HEK293 (cell line): ENCODE results near the gene ZNF662.

Experiments used
- CTCF ChIA-PET: fragments of 350-600 bp; formaldehyde crosslinking; extraction: SDS; loops from one replicate; lab custom pipeline; 2021; ENCODE audit warnings: antibody characterized with exemption; lab: Yijun Ruan, JAX
- POLR2A ChIA-PET: fragments of 300-600 bp; formaldehyde crosslinking; extraction: SDS; loops from one replicate; lab custom pipeline; 2020; ENCODE audit warnings: antibody characterized with exemption, inconsistent platforms; lab: Yijun Ruan, JAX
- H3K27ac ChIP-seq: fragments of 200-500 bp; sonication (Bioruptor generic); 2 replicates; pipeline ENCODE4 v1.5.1; 2014; ENCODE audit warnings: low read depth, low read length, control low read depth, inconsistent platforms; ENCODE audit errors: extremely low read depth
- H3K36me3 ChIP-seq, 2 experiments: fragments of 200-500 bp in 1 of 2; sonication (Bioruptor generic) in 1 of 2; 1 replicate in 1 of 2; 2 replicates in 1 of 2; pipeline ENCODE4 v1.5.1; 2014 to 2017; ENCODE audit warnings: inconsistent platforms in 2 of 2, low read length in 2 of 2; ENCODE audit not compliant: control insufficient read depth in 2 of 2, insufficient read depth in 1 of 2
- H3K4me1 ChIP-seq: fragments of 200-500 bp; sonication (Bioruptor generic); 2 replicates; pipeline ENCODE4 v1.5.1; 2014; ENCODE audit warnings: mild to moderate bottlenecking, low read length, inconsistent platforms; ENCODE audit not compliant: control insufficient read depth, insufficient read depth
- H3K4me3 ChIP-seq: 2 replicates; pipeline ENCODE4 v1.5.1; 2011; ENCODE audit warnings: low read depth, mild to moderate bottlenecking, control low read depth, low read length, moderate library complexity
- H3K9me3 ChIP-seq: fragments of 200-500 bp; sonication (Bioruptor generic); 2 replicates; pipeline ENCODE4 v1.5.1; 2014; ENCODE audit warnings: low read depth, low read length, inconsistent platforms; ENCODE audit not compliant: control insufficient read depth, insufficient read depth
- FEZF1 ChIP-seq: fragments of 450-650 bp; formaldehyde crosslinking; IDR thresholded peaks from 2 replicates; pipeline ENCODE4 v1.5.1; 2016; ENCODE audit warnings: missing biosample characterization, missing genetic modification characterization
- GLIS2 ChIP-seq: fragments of 450-650 bp; formaldehyde crosslinking; IDR thresholded peaks from 2 replicates; pipeline ENCODE4 v1.5.1; 2016; ENCODE audit warnings: missing biosample characterization, missing genetic modification characterization
- REPIN1 ChIP-seq: fragments of 450-650 bp; formaldehyde crosslinking; IDR thresholded peaks from 2 replicates; pipeline ENCODE4 v1.5.1; 2017; ENCODE audit warnings: missing biosample characterization, missing genetic modification characterization, low read depth
- SALL2 ChIP-seq: fragments of 450-650 bp; formaldehyde crosslinking; IDR thresholded peaks from 2 replicates; pipeline ENCODE4 v1.5.0; 2017; ENCODE audit warnings: missing biosample characterization, mild to moderate bottlenecking, missing genetic modification characterization, borderline replicate concordance
- SCRT2 ChIP-seq: fragments of 450-650 bp; formaldehyde crosslinking; IDR thresholded peaks from 2 replicates; pipeline ENCODE4 v1.5.1; 2016; ENCODE audit warnings: missing biosample characterization, missing genetic modification characterization
- ZFP3 ChIP-seq: fragments of 450-650 bp; formaldehyde crosslinking; IDR thresholded peaks from 2 replicates; pipeline ENCODE4 v1.5.1; 2016; ENCODE audit warnings: low read depth, missing biosample characterization, missing genetic modification characterization
- ZNF114 ChIP-seq: fragments of 450-650 bp; formaldehyde crosslinking; IDR thresholded peaks from 2 replicates; pipeline ENCODE4 v1.5.0; 2017; ENCODE audit warnings: missing biosample characterization, missing genetic modification characterization
- ZNF121 ChIP-seq: fragments of 450-650 bp; formaldehyde crosslinking; IDR thresholded peaks from 2 replicates; pipeline ENCODE4 v1.5.1; 2016; ENCODE audit warnings: missing biosample characterization, missing genetic modification characterization
- ZNF133 ChIP-seq: fragments of 450-650 bp; formaldehyde crosslinking; IDR thresholded peaks from 2 replicates; pipeline ENCODE4 v1.5.1; 2016; ENCODE audit warnings: missing biosample characterization, missing genetic modification characterization
- ZNF19 ChIP-seq: fragments of 450-650 bp; formaldehyde crosslinking; IDR thresholded peaks from 2 replicates; pipeline ENCODE4; 2016; ENCODE audit warnings: missing biosample characterization, missing genetic modification characterization, low read depth
- ZNF2 ChIP-seq: fragments of 450-650 bp; formaldehyde crosslinking; IDR thresholded peaks from 2 replicates; pipeline ENCODE4 v1.5.1; 2016; ENCODE audit warnings: missing biosample characterization, missing genetic modification characterization
- ZNF324 ChIP-seq: fragments of 450-650 bp; formaldehyde crosslinking; IDR thresholded peaks from 2 replicates; pipeline ENCODE4 v1.5.1; 2016; ENCODE audit warnings: missing biosample characterization, missing genetic modification characterization
- ZNF404 ChIP-seq: fragments of 450-650 bp; formaldehyde crosslinking; IDR thresholded peaks from 2 replicates; pipeline ENCODE4 v1.5.1; 2017; ENCODE audit warnings: missing biosample characterization, missing genetic modification characterization
- ZNF426 ChIP-seq: fragments of 450-650 bp; formaldehyde crosslinking; IDR thresholded peaks from 2 replicates; pipeline ENCODE4 v1.5.1; 2017; ENCODE audit warnings: missing biosample characterization, missing genetic modification characterization, mild to moderate bottlenecking, inconsistent platforms, moderate library complexity
- ZNF530 ChIP-seq: fragments of 450-650 bp; formaldehyde crosslinking; IDR thresholded peaks from 2 replicates; pipeline ENCODE4 v1.5.1; 2016; ENCODE audit warnings: low read depth, missing biosample characterization, missing genetic modification characterization
- ZNF623 ChIP-seq: fragments of 450-650 bp; formaldehyde crosslinking; IDR thresholded peaks from 2 replicates; pipeline ENCODE4 v1.5.1; 2016; ENCODE audit warnings: missing biosample characterization, missing genetic modification characterization
- ZNF654 ChIP-seq: fragments of 450-650 bp; formaldehyde crosslinking; IDR thresholded peaks from 2 replicates; pipeline ENCODE4 v1.5.1; 2016; ENCODE audit warnings: low read depth, missing biosample characterization, missing genetic modification characterization
- ZNF660 ChIP-seq: fragments of 450-650 bp; IDR thresholded peaks from 2 replicates; pipeline ENCODE4 v1.5.1; 2018; ENCODE audit warnings: missing biosample characterization, mild to moderate bottlenecking, missing genetic modification characterization
- ZSCAN16 ChIP-seq: fragments of 450-650 bp; formaldehyde crosslinking; IDR thresholded peaks from 2 replicates; pipeline ENCODE4 v1.5.1; 2016; ENCODE audit warnings: missing biosample characterization, missing genetic modification characterization
- TF ChIP-seq, protein P1 (sequence below): fragments of 450-650 bp; formaldehyde crosslinking; IDR thresholded peaks from 2 replicates; pipeline ENCODE4 v1.5.1; 2016; ENCODE audit warnings: missing biosample characterization, missing genetic modification characterization
- TF ChIP-seq, protein P2 (sequence below): fragments of 450-650 bp; formaldehyde crosslinking; IDR thresholded peaks from 2 replicates; pipeline ENCODE4 v1.5.1; 2016; ENCODE audit warnings: missing biosample characterization, missing genetic modification characterization
- TF ChIP-seq, protein P3 (sequence below): fragments of 450-650 bp; formaldehyde crosslinking; conservative IDR thresholded peaks from 2 replicates; pipeline ENCODE4 v1.5.1; 2016; ENCODE audit warnings: low read depth, missing biosample characterization, missing genetic modification characterization

The ZNF662 gene

DNA sequence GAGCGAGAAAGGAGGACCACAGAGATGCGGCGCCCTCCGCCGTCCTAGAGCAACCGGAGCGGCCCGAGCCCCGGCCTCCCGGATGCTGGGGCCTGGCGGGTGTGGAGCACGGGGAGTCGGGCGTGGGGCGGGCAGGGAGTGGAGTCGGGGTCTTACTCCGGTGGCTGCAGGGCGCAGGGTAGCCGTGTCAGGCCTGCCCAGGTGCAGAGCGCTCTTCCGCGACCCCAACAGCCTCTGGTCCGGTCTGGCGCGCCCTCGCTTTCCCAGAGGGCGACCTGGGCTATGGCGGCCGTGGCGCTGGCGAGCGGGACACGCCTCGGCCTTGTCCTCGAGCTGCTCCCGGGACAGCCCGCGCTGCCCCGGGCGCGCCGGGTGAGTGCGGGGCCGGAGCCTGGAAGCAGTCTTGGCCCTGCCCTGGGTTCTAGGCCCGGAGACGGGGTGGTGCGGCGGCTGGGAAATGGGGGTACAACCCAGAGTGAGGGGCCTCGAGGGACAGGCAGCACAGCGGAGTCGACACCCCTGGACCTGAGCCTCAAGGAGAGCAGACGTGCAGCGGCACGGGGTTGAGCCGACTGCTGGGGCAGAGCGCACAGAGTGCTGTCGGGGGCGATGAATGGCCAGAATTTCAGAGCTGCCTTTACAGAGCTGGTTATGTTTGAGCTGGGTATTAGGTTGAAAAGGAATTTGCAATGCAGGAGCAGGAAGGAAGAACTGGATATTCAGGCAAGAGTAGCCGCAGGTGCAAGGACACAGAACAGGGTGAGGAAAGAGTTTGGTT is at the start of gene ZNF662:
Gene ZNF662 (plus strand): TSS at position 73 of the 778 bp plus-strand sequence. CDS start 1,973 bp downstream, outside the sequence.
- no peak within 1 kb of the TSS for H3K27ac ChIP-seq
- H3K36me3 ChIP-seq: no peaks in the 10 kb centered on the region
- TF ChIP-seq ZNF324 (tag by site-specific recombination) (no peak), FEZF1 (no peak), SCRT2 (tag by site-specific recombination) (no peak), ZNF426 (no peak), ZFP3 (tag by site-specific recombination) (no peak), ZNF2 (tag by site-specific recombination) (no peak), ZNF19 (tag by site-specific recombination) (no peak), ZNF121 (tag by site-specific recombination) (no peak), ZNF133 (no peak), ZNF654 (no peak)
- TF ChIP-seq, protein P1, sequence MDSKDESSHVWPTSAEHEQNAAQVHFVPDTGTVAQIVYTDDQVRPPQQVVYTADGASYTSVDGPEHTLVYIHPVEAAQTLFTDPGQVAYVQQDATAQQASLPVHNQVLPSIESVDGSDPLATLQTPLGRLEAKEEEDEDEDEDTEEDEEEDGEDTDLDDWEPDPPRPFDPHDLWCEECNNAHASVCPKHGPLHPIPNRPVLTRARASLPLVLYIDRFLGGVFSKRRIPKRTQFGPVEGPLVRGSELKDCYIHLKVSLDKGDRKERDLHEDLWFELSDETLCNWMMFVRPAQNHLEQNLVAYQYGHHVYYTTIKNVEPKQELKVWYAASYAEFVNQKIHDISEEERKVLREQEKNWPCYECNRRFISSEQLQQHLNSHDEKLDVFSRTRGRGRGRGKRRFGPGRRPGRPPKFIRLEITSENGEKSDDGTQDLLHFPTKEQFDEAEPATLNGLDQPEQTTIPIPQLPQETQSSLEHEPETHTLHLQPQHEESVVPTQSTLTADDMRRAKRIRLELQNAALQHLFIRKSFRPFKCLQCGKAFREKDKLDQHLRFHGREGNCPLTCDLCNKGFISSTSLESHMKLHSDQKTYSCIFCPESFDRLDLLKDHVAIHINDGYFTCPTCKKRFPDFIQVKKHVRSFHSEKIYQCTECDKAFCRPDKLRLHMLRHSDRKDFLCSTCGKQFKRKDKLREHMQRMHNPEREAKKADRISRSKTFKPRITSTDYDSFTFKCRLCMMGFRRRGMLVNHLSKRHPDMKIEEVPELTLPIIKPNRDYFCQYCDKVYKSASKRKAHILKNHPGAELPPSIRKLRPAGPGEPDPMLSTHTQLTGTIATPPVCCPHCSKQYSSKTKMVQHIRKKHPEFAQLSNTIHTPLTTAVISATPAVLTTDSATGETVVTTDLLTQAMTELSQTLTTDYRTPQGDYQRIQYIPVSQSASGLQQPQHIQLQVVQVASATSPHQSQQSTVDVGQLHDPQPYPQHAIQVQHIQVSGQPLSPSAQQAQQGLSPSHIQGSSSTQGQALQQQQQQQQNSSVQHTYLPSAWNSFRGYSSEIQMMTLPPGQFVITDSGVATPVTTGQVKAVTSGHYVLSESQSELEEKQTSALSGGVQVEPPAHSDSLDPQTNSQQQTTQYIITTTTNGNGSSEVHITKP: no peak
- H3K9me3 ChIP-seq: no peaks in the 10 kb centered on the region
- no peaks in the 10 kb centered on the region for H3K4me1 ChIP-seq
- POLR2A ChIA-PET: no interaction called here
- H3K4me3 ChIP-seq: no peak within 1 kb of the TSS
- CTCF ChIA-PET: interaction anchor here (0.7 kb wide), 1 partner anchor 86 kb away, joined by 3 read pairs; no protein-coding TSS in a partner anchor

DNA sequence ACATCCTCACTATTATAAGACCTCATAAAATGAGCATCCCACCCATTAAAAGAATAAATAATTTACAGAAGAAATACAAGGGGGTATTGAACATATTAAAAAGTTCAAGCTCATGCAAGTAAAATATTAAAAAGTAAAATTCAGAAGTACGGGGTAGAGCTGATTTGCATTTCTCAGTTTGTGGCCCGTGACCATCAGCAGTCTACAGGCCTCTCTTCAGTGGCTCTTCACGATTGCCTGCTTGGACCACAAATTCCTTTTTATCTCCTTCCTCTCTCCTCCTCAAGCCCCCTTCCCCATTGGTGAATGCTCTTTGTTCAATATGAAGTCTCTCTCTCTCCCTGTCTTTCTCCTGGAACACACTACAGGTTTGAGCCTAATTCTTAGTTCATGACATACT is 49.4 kb upstream of the ZNF662 start:
- POLR2A ChIA-PET: no interaction called here
- no peak for TF ChIP-seq ZSCAN16 (tag by site-specific recombination)
- no peak for TF ChIP-seq ZNF530 (tag by site-specific recombination)
- TF ChIP-seq SALL2 (tag by site-specific recombination): no peak
- TF ChIP-seq REPIN1 (tag by site-specific recombination): no peak
- TF ChIP-seq ZNF404 (tag by site-specific recombination): no peak
- TF ChIP-seq ZNF114 (tag by site-specific recombination): no peak
- TF ChIP-seq ZNF623 (tag by site-specific recombination): no peak
- TF ChIP-seq, protein P2, sequence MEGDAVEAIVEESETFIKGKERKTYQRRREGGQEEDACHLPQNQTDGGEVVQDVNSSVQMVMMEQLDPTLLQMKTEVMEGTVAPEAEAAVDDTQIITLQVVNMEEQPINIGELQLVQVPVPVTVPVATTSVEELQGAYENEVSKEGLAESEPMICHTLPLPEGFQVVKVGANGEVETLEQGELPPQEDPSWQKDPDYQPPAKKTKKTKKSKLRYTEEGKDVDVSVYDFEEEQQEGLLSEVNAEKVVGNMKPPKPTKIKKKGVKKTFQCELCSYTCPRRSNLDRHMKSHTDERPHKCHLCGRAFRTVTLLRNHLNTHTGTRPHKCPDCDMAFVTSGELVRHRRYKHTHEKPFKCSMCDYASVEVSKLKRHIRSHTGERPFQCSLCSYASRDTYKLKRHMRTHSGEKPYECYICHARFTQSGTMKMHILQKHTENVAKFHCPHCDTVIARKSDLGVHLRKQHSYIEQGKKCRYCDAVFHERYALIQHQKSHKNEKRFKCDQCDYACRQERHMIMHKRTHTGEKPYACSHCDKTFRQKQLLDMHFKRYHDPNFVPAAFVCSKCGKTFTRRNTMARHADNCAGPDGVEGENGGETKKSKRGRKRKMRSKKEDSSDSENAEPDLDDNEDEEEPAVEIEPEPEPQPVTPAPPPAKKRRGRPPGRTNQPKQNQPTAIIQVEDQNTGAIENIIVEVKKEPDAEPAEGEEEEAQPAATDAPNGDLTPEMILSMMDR: no peak
- no peak for TF ChIP-seq GLIS2 (tag by site-specific recombination)
- TF ChIP-seq, protein P3, sequence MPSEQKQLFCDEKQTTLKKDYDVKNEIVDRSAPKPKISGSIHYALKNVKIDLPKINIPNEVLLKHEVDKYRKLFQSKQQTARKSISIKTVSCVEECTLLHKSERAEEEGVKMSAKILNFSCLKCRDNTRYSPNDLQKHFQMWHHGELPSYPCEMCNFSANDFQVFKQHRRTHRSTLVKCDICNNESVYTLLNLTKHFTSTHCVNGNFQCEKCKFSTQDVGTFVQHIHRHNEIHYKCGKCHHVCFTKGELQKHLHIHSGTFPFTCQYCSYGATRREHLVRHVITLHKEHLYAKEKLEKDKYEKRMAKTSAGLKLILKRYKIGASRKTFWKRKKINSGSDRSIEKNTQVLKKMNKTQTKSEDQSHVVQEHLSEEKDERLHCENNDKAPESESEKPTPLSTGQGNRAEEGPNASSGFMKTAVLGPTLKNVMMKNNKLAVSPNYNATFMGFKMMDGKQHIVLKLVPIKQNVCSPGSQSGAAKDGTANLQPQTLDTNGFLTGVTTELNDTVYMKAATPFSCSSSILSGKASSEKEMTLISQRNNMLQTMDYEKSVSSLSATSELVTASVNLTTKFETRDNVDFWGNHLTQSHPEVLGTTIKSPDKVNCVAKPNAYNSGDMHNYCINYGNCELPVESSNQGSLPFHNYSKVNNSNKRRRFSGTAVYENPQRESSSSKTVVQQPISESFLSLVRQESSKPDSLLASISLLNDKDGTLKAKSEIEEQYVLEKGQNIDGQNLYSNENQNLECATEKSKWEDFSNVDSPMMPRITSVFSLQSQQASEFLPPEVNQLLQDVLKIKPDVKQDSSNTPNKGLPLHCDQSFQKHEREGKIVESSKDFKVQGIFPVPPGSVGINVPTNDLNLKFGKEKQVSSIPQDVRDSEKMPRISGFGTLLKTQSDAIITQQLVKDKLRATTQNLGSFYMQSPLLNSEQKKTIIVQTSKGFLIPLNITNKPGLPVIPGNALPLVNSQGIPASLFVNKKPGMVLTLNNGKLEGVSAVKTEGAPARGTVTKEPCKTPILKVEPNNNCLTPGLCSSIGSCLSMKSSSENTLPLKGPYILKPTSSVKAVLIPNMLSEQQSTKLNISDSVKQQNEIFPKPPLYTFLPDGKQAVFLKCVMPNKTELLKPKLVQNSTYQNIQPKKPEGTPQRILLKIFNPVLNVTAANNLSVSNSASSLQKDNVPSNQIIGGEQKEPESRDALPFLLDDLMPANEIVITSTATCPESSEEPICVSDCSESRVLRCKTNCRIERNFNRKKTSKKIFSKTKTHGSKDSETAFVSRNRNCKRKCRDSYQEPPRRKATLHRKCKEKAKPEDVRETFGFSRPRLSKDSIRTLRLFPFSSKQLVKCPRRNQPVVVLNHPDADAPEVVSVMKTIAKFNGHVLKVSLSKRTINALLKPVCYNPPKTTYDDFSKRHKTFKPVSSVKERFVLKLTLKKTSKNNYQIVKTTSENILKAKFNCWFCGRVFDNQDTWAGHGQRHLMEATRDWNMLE (tag by site-specific recombination): no peak
- TF ChIP-seq ZNF660 (tag by site-specific recombination): no peak
- no peak overlapping the region for H3K27ac ChIP-seq
- CTCF ChIA-PET: interaction anchor here (0.7 kb wide), 1 partner anchor 25 kb away, joined by 4 read pairs; no protein-coding TSS in a partner anchor
- H3K4me1 ChIP-seq: no peaks in the 10 kb centered on the region
- H3K9me3 ChIP-seq: no peaks in the 10 kb centered on the region
- no peak overlapping the region for H3K4me3 ChIP-seq
- H3K36me3 ChIP-seq: no peaks in the 10 kb centered on the region
